ENCODE data around the gene AP4S1. TPM values are rescaled to one million over a fixed set of nuclear protein-coding genes. Genes with fewer than 3 reads are reported as not detected.
"Not testable (repeated sequence)": the region's sequence is repeated elsewhere in the genome, so short reads cannot be mapped to it uniquely, and the experiment has no call there.

Gene AP4S1
- total RNA-seq, 2 donors from 2014 or later = 7.8 to 10.6 TPM

GRCh38 chr14:31093884-31094839, 68.7 kb downstream of the AP4S1 start:
- H3K36me3 Mint-ChIP-seq, H3K27ac Mint-ChIP-seq, ATAC-seq: not testable (repeated sequence)

GRCh38 chr14:31095817-31096216, 70.4 kb downstream of the AP4S1 start:
- ATAC-seq; H3K4me3 Mint-ChIP-seq; H3K4me1 Mint-ChIP-seq (ENCODE audit: low read depth in 2 of 2); DNase-seq (ENCODE audit: low spot score); H3K9me3 Mint-ChIP-seq; H3K27me3 Mint-ChIP-seq; H3K27ac Mint-ChIP-seq: not testable (repeated sequence)
- peaks cover 15% of the 10 kb centered on the region for H3K36me3 Mint-ChIP-seq

More at GRCh38 chr14:31093884-31094839, 68.7 kb downstream of the AP4S1 start:
- H3K4me1 Mint-ChIP-seq (ENCODE audit: low read depth in 2 of 2); H3K9me3 Mint-ChIP-seq; DNase-seq (ENCODE audit: low spot score); H3K27me3 Mint-ChIP-seq; H3K4me3 Mint-ChIP-seq: not testable (repeated sequence)

- no peaks in the 10 kb centered on the region for H3K27me3 Mint-ChIP-seq
- DNase-seq (ENCODE audit: low spot score) (no peak), ATAC-seq (no peak)
- H3K4me3 Mint-ChIP-seq = no peak overlapping the region
- no peaks in the 10 kb centered on the region for H3K4me1 Mint-ChIP-seq (ENCODE audit: low read depth in 2 of 2)
- H3K27ac Mint-ChIP-seq = no peak overlapping the region
- peaks cover 18% of the 10 kb centered on the region for H3K36me3 Mint-ChIP-seq
- no peaks in the 10 kb centered on the region for H3K9me3 Mint-ChIP-seq
These were observed 70.8 kb downstream of the AP4S1 start for GRCh38 chr14:31096255-31096654.

GRCh38 chr14:31097081-31097480, 71.6 kb downstream of the AP4S1 start:
- no peak for DNase-seq (ENCODE audit: low spot score)
- Mint-ChIP-seq H3K9me3 (no peaks in the 10 kb centered on the region), H3K4me1 (ENCODE audit: low read depth in 2 of 2) (no peaks in the 10 kb centered on the region), H3K4me3 (no peak overlapping the region), H3K27ac (no peak overlapping the region), H3K36me3 (peaks cover 24% of the 10 kb centered on the region), H3K27me3 (no peaks in the 10 kb centered on the region)
- no peak for ATAC-seq

- Mint-ChIP-seq H3K4me1 (ENCODE audit: low read depth in 2 of 2) (no peaks in the 10 kb centered on the region), H3K27ac (no peak overlapping the region), H3K4me3 (no peak overlapping the region), H3K27me3 (no peaks in the 10 kb centered on the region), H3K36me3 (peaks cover 25% of the 10 kb centered on the region), H3K9me3 (no peaks in the 10 kb centered on the region)
- DNase-seq (ENCODE audit: low spot score) (no peak), ATAC-seq (no peak)
These were observed 81.3 kb downstream of the AP4S1 start for GRCh38 chr14:31106768-31107167.

GRCh38 chr14:31109257-31109656, 83.8 kb downstream of the AP4S1 start:
- H3K4me1 Mint-ChIP-seq (ENCODE audit: low read depth in 2 of 2) = no peaks in the 10 kb centered on the region
- H3K27me3 Mint-ChIP-seq = no peaks in the 10 kb centered on the region
- no peak overlapping the region for H3K27ac Mint-ChIP-seq
- peaks cover 11% of the 10 kb centered on the region for H3K36me3 Mint-ChIP-seq
- ATAC-seq (no peak), DNase-seq (ENCODE audit: low spot score) (no peak)
- H3K4me3 Mint-ChIP-seq = no peak overlapping the region
- no peaks in the 10 kb centered on the region for H3K9me3 Mint-ChIP-seq

GRCh38 chr14:31110872-31111271, 85.4 kb downstream of the AP4S1 start:
- DNase-seq (ENCODE audit: low spot score) (no peak), ATAC-seq (no peak)
- Mint-ChIP-seq H3K9me3 (no peaks in the 10 kb centered on the region), H3K4me3 (no peak overlapping the region), H3K27me3 (no peaks in the 10 kb centered on the region), H3K4me1 (ENCODE audit: low read depth in 2 of 2) (no peaks in the 10 kb centered on the region), H3K36me3 (peaks cover 7% of the 10 kb centered on the region), H3K27ac (no peak overlapping the region)

GRCh38 chr14:31113794-31114193, 88.3 kb downstream of the AP4S1 start:
- Mint-ChIP-seq H3K36me3 (peaks cover 9% of the 10 kb centered on the region), H3K9me3 (no peaks in the 10 kb centered on the region), H3K4me1 (ENCODE audit: low read depth in 2 of 2) (no peaks in the 10 kb centered on the region), H3K27ac (no peak overlapping the region), H3K4me3 (no peak overlapping the region), H3K27me3 (no peaks in the 10 kb centered on the region)
- DNase-seq (ENCODE audit: low spot score) (no peak), ATAC-seq (no peak)

- Mint-ChIP-seq H3K9me3 (no peaks in the 10 kb centered on the region), H3K27me3 (no peaks in the 10 kb centered on the region), H3K36me3 (peaks cover 27% of the 10 kb centered on the region), H3K4me1 (ENCODE audit: low read depth in 2 of 2) (peaks cover 0 to under 1% of the 10 kb centered on the region in 2 donors), H3K27ac (no peak overlapping the region), H3K4me3 (no peak overlapping the region)
- ATAC-seq (no peak), DNase-seq (ENCODE audit: low spot score) (no peak)
These were observed 93.4 kb downstream of the AP4S1 start for GRCh38 chr14:31118892-31119291.

GRCh38 chr14:31122098-31122611, 96.7 kb downstream of the AP4S1 start:
- Mint-ChIP-seq H3K9me3 (no peaks in the 10 kb centered on the region), H3K4me3 (no peak overlapping the region), H3K27me3 (no peaks in the 10 kb centered on the region), H3K27ac (no peak overlapping the region), H3K36me3 (peaks cover 25% of the 10 kb centered on the region), H3K4me1 (ENCODE audit: low read depth in 2 of 2) (peaks cover 9 to 13% of the 10 kb centered on the region in 2 donors)
- DNase-seq (ENCODE audit: low spot score) (no peak), ATAC-seq (no peak)

GRCh38 chr14:31122921-31123320, 97.5 kb downstream of the AP4S1 start:
- Mint-ChIP-seq H3K4me3 (no peak overlapping the region), H3K36me3 (peaks cover 30% of the 10 kb centered on the region), H3K9me3 (no peaks in the 10 kb centered on the region), H3K4me1 (ENCODE audit: low read depth in 2 of 2) (peaks cover 12 to 18% of the 10 kb centered on the region in 2 donors), H3K27ac (no peak overlapping the region), H3K27me3 (no peaks in the 10 kb centered on the region)
- no peak for ATAC-seq
- no peak for DNase-seq (ENCODE audit: low spot score)

- Mint-ChIP-seq H3K4me1 (ENCODE audit: low read depth in 2 of 2) (peaks cover 22 to 31% of the 10 kb centered on the region in 2 donors), H3K27ac (peak overlapping the region; percentile 14 to 18), H3K27me3 (no peaks in the 10 kb centered on the region), H3K9me3 (no peaks in the 10 kb centered on the region), H3K4me3 (peak overlapping the region; percentile 23), H3K36me3 (peaks cover 36% of the 10 kb centered on the region)
- ATAC-seq = peak in 1 of 2 donors; percentile 63
- no peak for DNase-seq (ENCODE audit: low spot score)
These were observed 98.7 kb downstream of the AP4S1 start for GRCh38 chr14:31124197-31124596.

GRCh38 chr14:31125231-31125630, 99.8 kb downstream of the AP4S1 start:
- Mint-ChIP-seq H3K4me3 (no peak overlapping the region), H3K9me3 (no peaks in the 10 kb centered on the region), H3K27me3 (no peaks in the 10 kb centered on the region), H3K36me3 (peaks cover 30% of the 10 kb centered on the region), H3K4me1 (ENCODE audit: low read depth in 2 of 2) (peaks cover 22 to 31% of the 10 kb centered on the region in 2 donors), H3K27ac (no peak overlapping the region)
- no peak for DNase-seq (ENCODE audit: low spot score)
- ATAC-seq = no peak

- Mint-ChIP-seq H3K36me3 (peaks cover 39% of the 10 kb centered on the region), H3K4me3 (no peak overlapping the region)
- no peak for DNase-seq (ENCODE audit: low spot score)
These were observed 101.2 kb downstream of the AP4S1 start for GRCh38 chr14:31126680-31127079.

More at GRCh38 chr14:31126680-31127079, 101.2 kb downstream of the AP4S1 start:
- Mint-ChIP-seq H3K27me3 (no peaks in the 10 kb centered on the region), H3K27ac (no peak overlapping the region), H3K9me3 (no peaks in the 10 kb centered on the region), H3K4me1 (ENCODE audit: low read depth in 2 of 2) (peaks cover 22 to 31% of the 10 kb centered on the region in 2 donors)
- no peak for ATAC-seq

Measured in natural killer cell treated with Interleukin-12 subunit alpha and Interleukin-12 subunit beta and Interleukin-15 and Interleukin-18, amount 100 ng/mL, for 72 hours (primary cell).